NOMO-1 (cell line): Measurements from ENCODE around the gene ARHGEF16.

Experiments used
- DNase-seq, 2 experiments: peaks; one replicate each; lab custom pipeline; 2025; ENCODE audit not compliant: unreplicated experiment in 2 of 2; lab: John Stamatoyannopoulos, UW

Gene ARHGEF16

GRCh38 chr1:3420218-3420951 lies 34.1 kb upstream of the ARHGEF16 start:
- DNase-seq = no peak

GRCh38 chr1:3422638-3423037 lies 31.8 kb upstream of the ARHGEF16 start:
- DNase-seq = no peak

- DNase-seq = no peak
Observed at GRCh38 chr1:3423245-3423829, 31.1 kb upstream of the ARHGEF16 start.

- no peak for DNase-seq
Observed at GRCh38 chr1:3423896-3424611, 30.4 kb upstream of the ARHGEF16 start.

- DNase-seq = no peak
Observed at GRCh38 chr1:3425486-3426215, 28.8 kb upstream of the ARHGEF16 start.

GRCh38 chr1:3426956-3427535 lies 27.4 kb upstream of the ARHGEF16 start:
- no peak for DNase-seq

GRCh38 chr1:3427711-3428704 lies 26.5 kb upstream of the ARHGEF16 start:
- DNase-seq = no peak

GRCh38 chr1:3428899-3429298 lies 25.6 kb upstream of the ARHGEF16 start:
- no peak for DNase-seq

GRCh38 chr1:3429320-3429719 lies 25.1 kb upstream of the ARHGEF16 start:
- no peak for DNase-seq

GRCh38 chr1:3429766-3430165 lies 24.7 kb upstream of the ARHGEF16 start:
- no peak for DNase-seq

- DNase-seq = no peak
Observed at GRCh38 chr1:3430406-3430805, 24.1 kb upstream of the ARHGEF16 start.

GRCh38 chr1:3430820-3431219 lies 23.6 kb upstream of the ARHGEF16 start:
- DNase-seq = no peak

- DNase-seq = no peak
Observed at GRCh38 chr1:3431266-3431665, 23.2 kb upstream of the ARHGEF16 start.

GRCh38 chr1:3431686-3432085 lies 22.8 kb upstream of the ARHGEF16 start:
- DNase-seq = no peak

GRCh38 chr1:3432306-3432705 lies 22.2 kb upstream of the ARHGEF16 start:
- no peak for DNase-seq

GRCh38 chr1:3433076-3433475 lies 21.4 kb upstream of the ARHGEF16 start:
- no peak for DNase-seq

- no peak for DNase-seq
Observed at GRCh38 chr1:3433596-3434320, 20.7 kb upstream of the ARHGEF16 start.

GRCh38 chr1:3434406-3435110 lies 19.9 kb upstream of the ARHGEF16 start:
- DNase-seq = no peak
